T-helper 22 cell (primary cell): ENCODE data around the gene UMOD.

ENCODE experiments used
- DNase-seq: peaks from one replicate; pipeline ENCODE4 v3.0.0-alpha.2; 2020; ENCODE audit warnings: low read depth

Gene UMOD

DNA sequence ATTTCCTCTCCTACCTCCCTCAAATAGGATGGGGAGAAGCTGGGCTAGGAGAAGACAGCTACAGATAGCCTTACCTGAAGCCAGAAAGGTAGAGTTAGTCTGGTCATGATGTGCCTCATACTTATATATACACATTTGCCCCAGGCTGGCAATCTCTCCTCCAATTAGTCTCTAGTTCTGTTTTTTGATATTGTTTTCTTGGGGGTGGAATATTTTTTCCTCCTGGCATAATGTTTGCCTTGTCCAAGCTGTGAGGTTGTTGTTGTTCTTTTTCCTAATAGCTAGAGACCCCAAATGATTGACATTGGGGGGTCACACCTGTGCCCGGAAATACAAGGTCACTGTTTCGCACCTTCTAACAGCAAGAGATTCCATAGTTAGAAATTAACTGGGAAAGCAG, at the start of gene UMOD:
Gene UMOD (minus strand): TSS at position 101 of the 400 bp plus-strand sequence. CDS start 1,978 bp downstream, outside the sequence.
- DNase-seq = no peak

DNA sequence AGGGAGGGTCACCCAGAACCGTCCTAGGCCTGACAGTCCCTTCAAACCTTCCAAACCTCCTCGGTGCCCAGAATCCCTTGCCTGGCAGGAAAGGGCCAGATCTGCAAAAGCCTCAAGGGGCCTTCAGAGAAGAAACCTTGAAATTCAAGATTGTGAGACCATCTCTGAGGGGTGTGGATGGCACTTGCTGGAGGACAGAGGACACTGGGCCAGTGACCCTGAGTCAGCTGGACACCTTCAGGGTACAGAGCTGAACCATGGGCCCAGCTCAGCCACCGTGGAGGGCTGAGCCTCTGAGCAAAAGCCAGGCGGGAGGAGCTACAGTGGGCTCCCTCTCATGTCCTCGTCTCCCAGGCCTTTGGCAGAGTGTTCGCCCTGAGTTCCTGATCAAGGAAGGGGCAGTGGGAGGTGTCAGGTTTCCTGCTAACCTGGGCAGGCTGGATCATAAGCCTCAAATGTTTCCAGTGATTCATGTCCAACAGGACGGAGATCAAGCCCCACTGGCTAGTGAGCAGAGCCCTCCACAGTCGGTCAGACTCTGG, 49.0 kb upstream of the UMOD start:
- DNase-seq = no peak

DNA sequence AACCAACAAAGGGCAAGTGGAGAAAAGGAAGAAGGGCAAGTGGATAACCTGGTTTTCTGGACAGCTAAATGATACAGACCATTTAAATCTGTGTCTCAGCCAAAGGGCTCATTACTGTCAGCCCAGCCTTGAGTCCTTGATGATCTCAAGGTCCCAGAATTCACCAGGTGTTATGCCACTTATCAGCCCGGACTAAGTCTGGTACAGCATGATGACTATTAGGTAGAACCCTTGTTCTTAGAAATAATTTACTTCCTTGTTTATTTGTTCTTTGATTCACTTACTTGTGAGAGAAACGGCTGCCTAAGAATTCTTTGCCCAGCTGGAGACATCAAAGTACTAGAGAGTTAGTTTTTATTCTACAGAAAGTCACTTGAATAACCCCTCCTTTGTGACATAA, 48.6 kb upstream of the UMOD start:
- no peak for DNase-seq

DNA sequence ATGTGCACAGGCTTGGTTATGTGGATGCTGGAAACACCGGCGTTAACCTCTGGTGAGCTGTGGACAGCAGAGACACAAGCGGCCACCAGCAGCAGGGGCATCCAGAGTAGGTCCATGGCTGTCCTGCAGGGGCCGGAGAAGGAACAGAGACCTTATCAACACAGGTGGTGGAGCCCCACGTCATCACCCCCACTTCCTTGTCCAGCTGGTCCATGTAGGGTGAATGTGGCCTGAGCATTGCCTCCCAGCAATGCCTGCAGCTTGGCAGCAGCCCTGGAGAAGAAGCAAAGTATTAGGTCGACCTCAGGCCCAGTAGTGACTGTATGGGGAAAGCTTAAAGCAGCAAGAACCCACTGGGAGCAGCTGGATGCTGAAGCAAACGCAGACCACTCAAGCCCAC, 46.7 kb upstream of the UMOD start:
- DNase-seq = no peak

DNA sequence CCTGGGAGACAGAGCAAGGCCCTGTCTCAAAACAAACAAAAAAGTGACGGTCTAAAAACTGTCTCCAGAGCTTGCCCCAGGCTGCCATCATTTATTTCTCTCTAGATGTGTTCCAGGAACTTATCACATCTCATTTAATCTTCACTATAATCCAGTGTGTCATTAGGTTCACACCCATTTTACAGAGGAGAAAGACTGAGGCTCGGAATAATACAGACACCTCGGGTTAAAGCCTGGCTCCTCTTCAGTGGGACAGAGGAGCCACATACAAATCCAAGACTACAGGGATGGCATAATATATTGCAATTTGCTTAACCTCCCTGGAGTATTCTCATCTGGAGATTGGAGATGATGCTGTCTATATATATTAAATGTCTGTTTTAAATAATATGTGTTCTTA, 46.1 kb upstream of the UMOD start:
- DNase-seq = no peak

DNA sequence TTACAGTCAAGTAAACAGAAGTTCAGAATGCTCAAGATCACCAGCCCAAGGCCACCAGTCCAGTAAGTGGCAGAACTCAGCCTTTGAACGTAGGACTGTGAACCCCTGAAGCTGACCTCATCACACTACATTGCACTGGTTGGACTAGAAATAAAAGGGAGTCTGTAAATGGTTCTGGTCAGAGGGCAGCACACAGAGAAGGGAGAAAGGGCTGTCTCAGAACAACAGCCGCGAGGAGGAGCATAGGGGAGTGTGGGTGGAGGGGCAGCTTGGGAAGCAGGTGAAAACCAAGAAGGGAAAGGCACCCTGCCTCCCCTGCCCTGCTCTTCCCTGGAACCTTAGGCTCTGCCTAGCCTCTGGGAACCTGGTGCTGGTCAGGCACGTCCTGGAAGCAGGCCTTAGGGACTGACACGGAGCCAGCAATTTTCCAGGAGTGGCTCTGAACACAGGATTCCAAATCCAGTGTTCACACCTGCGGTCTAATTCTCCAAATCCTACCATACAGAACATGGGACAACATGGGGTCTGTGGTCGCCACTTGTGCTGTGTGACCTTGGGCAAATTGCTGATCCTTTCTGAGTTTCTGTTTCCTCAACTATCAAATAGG, 45.1 kb upstream of the UMOD start:
- no peak for DNase-seq

DNA sequence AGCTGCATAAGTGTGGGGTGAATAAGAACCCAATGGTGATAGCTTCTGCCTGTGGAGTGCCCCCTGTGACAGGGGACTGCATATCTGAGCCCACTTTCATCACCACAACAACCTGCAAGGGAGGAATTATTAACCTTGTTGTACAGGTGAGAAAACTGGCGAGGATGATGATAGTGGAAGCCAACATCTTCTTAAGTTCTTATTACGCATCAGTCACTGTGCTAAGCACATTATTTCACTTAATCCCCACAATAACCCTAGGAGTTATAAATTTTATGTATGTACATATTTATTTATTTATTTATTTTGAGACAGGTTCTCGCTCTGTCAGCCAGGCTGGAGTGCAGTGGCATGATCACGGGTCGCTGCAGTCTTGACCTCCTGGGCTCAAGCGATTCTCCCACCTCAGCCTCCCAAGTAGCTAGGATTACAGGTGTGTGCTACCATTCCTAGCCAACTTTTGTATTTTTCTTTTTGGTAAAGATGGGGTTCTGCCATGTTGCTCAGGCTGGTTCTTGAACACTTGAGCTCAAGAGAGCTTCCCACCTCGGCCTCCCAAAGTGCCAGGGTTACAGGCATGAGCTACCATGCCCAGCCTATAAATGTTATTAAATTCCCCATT, 44.4 kb upstream of the UMOD start:
- DNase-seq = no peak

DNA sequence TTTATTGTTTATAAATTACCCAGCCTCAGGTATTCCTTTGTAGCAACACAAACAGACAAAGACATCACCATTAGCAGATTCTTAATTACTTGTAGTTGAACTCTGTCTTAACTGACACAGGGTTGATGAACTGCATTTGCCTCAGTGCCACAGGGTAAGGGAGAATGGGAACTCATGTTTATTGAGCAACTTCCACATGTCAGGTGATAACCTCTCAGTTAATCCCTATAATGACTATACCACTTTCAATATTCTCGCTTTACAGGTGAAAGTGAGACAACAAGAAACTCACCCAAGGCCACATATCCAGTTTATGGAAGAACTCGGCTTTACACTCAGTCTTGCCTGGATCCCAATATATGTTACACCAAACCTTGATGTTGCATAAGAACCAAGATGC, 43.4 kb upstream of the UMOD start:
- DNase-seq = no peak

DNA sequence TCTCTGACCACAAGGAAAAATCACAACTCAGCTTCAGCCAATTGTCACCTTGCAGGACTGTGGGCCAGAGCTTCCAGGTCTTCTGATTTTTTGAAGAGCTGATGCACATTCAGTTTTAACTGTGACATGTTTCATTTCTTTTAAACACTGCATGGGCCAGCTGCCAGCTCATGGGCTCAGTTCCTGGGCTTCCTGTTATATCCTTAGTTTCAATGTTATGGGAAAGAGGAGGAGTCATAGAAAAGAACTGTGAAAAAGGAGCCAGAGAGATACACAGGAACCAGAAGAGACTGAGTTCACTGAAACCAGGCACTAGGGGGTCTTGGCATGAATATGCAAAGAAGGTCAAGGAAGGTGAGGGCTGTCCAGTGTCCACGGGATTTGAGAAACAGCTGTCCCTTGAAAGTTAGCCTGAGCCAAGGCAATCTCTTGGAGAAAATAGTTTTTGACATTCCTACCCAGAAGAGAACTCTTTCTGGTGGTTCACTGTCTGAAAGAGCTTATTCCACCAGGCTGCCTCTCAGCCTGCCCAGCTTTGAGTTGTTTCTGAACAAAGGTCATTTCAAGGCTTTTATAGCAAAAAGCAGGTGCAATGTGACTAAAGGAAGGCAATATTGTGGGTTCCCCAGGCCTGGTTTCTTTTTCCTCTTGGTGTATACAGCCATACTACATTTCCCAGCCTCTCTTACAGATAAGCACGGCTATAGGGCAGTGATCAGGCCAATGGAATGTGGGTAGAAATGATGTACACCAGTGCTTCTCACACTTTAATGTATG, 41.5 kb upstream of the UMOD start:
- no peak for DNase-seq

DNA sequence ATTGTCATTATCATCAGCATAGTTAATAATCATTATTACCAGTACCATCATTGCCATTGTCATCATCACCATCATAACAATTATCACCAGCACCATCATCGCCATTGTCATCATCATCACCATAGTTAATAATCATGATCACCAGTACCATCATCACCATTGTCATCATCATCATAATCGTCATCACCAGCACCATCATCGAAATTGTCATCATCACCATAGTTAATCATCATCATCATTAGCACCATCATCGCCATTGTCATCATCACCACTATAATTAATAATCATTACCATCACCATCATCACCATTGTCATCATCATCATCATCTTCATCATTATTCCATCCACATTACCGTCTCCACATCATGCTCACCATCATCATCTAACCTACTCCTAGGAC, 38.5 kb upstream of the UMOD start:
- no peak for DNase-seq

DNA sequence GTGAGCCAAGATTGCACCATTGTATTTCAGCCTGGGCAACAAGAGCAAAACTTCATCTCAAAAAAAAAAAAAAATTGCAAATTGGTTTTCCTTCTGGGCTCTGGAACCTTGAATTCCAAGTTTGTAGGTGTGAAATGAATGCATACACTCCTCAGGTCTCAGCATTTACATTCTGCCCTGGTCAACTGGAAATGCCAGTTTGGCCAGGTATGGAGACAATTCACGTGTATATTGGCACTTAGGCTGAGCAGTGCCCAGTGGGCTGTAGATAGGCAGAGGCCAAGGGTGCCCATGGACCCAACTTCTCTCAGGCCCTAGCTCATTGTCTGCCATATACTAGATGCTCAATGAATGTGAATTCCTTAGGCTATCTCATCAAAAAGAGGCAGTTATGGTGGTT, 36.3 kb upstream of the UMOD start:
- DNase-seq = no peak

DNA sequence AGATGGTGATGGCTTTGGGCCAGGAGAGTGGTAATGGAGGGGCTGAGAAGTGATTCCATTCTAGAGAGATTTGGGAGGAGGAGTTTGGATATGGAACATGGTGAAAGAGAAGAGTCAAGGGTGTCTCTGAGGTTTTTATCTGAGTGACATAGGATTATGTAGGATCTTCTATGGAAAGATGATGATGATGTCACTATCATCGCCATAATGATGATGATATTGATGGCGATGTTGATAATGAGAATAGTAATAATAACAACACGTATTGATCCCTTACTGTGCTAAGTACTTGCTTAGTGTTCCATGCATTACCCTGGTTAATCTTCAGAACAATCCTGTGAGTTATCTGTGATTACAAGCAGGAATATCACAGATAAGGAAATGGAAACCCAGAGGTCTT, 35.5 kb upstream of the UMOD start:
- no peak for DNase-seq

DNA sequence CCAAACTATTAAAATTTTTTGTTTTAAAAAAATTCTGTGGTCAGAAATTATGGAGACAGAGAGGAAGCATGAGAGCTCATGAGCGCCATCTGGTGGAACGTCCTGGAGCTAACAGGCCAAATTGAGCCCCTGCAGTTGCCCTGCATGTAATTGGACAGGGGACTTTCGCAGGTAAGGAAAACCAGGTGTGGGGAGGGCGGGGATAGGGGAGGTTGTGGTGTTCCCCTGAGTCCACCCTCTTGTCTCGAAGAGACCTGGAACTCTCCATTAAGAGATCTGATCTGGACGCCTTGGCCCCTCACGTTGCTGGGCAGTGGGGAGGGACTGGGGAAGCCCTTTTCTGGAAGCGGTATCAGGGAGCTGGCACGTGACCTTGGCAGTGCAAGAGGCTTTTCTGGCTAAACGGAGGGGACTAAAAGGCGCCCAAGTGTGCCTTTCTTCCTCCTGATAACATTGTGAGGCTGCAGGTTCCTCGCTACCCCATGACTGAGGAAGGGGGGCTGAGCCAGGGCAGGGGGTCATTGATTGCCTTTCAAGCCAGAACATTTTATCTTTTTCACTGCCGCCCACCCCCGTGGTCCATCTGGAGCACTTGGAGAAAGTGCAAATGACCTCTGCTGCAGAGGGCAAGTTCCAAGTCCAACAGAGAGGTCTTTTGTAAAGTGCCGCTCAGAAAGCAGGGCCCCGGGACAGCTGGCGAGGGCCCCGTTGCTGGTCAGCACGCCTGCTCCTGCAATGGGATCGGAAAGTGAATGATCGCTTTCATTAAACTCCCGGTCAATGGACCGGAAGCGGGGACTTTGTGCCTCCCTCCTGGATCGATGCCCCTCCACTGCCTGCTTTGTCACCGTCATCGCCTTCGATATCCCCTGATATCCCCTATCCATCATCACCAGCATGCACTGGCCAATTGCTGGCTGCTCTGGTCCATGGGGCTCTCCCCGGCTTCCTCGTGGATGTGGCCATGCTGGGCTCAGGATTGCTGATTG, 33.6 kb upstream of the UMOD start:
- no peak for DNase-seq

DNA sequence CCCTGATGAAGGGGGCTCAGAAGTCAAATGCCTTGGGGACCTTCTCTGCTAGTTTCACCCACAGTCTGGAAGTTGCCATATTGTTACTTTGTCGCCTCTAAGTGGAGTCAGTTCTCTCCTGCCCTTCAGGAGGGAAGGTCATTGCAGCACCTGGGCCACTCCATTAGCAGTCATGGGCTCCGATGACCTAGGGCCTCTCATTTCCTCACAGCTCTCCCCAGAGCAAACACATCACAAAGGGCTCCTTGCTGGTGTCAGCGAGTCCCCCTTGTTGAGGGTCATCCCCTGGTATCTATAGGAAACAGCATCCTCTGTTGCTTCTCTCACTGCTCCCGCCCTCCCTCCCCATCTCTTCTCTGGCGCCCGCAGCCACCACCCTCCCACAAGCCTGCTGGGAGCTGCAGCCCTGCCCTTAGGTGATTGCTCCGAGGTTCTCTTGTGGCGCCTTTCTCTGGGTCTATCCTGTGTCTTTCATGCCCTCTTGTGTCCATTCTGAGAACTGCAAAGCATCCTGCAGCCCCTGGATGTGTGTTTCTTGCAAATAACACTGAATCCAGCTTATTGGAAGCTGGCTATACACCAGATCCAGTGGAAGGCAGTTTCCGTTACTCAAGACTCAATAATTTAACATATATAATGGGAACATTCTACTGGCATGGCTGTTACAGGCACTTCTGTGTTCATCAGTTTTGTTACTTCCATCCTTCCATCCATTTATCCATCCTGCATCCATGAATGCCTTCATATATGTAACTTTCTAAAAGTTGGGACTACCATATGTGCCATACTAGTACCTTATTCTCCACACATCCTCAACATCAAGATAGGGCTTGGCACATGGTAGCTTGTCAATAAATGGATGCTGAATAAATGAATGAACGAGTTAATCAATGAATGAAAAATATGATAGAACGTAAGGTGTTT, 30.9 kb upstream of the UMOD start:
- DNase-seq = no peak

DNA sequence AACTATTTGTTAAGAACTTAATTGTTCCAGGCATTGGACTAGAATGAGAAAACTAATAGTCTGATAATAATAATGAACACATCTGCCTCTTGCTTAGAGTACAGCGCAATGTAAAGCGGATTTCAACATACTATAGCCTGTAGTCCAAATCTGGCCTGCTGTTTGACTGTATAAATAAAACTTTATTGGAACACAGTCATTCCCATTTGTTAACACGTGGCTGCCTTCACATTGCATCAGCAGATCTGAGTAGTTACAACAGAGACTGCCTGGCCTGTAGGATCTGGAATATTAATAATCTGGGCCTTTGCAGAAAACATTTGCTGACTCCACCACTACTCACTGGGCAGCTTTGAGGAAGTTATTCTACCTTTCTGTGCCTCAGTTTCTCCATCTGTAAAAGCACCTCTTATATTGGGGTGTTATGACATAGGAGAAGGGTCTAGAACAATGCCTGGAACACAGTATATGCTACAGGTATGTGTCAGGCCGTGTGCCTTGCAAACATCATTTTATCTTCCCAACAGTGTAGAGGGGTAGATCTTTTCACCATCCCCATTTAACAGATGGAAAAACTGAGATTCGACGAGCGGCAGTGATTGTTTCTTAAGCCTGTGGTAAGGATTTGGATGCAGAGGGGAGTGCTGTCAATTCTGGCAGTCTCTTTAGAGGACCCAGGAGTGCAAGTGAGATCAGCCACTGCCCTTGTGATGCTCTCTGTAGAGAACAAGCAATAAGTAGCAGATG, 29.9 kb upstream of the UMOD start:
- DNase-seq = no peak

DNA sequence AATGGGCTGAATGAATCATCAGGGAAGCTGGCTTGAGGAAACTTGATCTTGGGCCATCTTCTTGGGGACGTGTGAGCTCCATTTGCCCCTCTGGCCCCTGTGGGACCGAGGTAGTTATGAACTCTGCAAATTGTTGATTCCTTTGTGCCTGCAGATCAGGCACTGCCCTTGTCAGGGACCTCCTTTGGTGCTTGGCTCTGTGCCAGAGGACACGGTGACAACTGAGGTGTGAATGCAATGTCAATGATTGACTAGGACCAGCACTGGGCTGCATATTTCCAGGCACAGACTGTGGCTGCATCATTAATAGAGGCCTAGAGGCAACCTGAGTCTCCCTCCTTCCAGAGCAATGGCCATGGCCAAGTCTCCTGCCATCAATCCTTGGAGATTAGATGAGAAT, 28.3 kb upstream of the UMOD start:
- DNase-seq = no peak

DNA sequence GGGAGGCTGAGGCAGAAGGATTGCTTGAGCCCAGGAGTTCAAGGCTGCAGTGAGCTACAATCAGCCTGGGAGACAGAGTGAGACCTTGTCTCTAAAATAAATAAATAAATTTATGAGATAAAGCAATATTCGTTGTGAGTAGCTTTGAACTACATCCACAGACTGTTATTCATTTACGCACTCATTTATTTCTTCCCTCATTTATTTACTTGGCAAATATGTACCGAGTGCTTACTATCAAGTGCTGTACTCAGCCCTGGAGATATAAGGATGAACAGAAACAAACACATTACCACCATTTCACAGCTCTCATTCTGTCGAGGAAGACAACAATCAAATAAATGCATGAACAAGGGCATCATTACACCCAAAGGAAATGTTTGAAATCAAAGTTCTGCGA, 24.7 kb upstream of the UMOD start:
- no peak for DNase-seq

DNA sequence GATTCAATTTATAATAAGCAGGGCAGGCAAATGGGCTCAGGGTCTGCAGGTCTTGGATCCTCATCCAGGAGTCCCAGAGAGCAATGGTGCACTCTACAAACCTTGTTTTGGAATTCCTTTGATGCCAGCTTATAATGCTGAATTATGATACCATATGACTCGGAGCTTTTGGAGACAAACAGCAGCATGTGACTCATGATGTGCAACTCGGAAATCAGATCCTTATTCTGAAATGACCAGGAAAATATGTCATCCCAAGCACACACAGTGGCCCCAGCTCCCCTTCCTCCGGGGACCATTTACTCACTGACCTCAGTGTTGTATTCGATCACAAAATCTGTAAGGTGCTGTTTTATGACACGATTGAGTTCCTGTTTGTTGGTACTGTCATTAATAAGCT, 20.2 kb upstream of the UMOD start:
- no peak for DNase-seq

DNA sequence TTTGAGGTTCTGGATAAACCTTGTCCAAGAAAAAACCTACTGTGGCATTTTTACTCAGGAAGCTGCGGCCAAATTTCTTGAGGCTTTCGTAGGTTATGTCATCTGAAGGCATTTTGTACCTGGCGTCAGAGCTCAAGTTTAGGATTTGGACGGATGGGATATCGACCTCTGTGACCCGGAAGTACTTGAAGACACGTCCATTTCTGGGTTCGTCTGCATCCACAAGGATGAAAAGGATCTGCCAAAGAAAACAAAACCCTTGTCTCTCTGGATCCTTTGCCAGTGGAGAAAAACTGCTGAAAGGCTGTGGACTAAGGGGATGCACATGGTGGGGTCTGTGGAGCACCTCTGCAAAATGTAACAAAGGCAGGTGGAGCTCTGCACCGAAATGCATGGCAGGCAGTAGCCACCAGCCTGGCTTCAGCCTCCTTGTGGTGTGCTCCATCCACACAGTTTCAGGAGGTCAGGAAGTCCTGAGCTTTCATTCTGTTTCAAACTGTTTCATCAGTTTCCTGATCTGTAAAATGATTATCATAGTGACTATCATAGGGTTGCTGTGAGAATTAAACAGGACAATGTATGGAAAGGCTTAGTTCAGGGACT, 17.0 kb upstream of the UMOD start:
- DNase-seq = no peak

DNA sequence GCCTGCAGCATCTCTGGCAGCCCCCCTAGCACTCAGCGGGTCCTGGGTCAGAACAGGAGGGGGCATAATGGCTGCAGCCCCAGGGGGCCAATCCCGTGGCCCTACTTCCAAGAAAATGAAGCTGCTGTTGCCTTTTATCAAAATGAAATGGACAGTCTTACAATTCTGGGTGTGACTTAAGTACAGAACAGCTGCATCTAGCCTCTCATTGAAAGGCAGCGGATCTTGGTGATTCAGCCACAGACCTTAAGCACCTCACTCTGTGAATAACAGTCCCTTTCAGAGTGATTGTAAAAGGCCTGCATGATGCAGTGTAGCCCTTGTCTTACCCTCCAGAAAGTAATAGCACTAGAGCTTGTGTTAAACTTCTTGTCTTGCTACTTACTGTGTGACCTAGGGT, 11.5 kb upstream of the UMOD start:
- no peak for DNase-seq
